Retina (tissue), 1 donor: ENCODE results near the gene POLG.

Experiments
- DNase-seq: peaks from one replicate; pipeline ENCODE4 v3.0.0-alpha.2; 2016

POLG gene

DNA sequence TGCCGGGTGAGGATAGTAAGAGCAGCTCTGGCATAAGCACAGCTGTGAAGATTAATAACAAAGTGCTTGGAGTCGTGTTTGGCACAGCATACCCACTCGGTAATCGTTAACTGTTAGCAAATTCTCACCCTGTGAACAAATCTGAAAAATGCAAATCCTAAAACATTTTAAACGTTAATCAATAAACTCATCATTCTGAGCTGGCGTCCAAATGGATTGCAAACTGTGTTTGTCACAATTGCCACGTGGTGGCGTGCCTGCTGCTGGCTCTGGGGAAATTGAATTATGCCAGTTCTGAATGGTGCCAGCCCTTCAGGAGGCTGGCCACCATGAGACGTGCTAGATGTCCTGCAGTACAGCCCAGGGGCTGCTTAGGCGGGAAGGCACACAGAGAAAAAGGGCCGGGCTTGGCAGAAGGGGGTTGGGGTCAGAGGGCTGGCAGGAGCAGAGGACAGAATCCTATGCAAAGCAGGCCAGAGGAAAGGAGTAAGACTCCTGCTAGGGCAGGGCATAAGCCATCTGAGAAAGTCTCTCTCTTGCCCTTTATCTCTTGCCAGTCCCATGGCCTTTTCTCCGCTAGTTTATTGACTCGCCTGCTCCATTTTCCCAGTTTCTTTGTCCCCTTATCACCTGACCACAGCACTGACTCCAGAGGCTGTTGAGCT, 22.1 kb upstream of the POLG start:
- DNase-seq, result peak; percentile 50

- no peak for DNase-seq
These were observed 19.4 kb upstream of the POLG start for GRCh38 chr15:89353991-89354390.

- DNase-seq, result no peak
These were observed 17.9 kb upstream of the POLG start for GRCh38 chr15:89352476-89352875.

DNA sequence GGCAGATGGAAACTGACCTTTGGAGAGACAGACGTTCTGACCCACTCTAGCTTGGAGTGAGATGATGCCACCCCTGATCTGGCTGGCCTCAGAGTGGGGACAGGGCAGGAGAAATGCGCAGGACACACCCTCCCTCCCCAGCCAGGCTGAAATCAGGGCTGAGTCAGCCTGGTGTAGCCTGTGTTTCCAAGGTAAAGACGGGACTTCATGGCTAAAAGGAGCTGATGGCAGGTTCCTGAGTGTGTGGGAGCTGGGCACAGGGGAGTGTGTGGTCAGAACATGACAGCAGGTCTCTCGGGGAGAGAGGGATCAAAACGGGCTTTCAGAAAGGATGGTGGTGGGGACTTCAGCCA, 14.6 kb upstream of the POLG start:
- DNase-seq, result no peak

GRCh38 chr15:89346516-89347231, 12.1 kb upstream of the POLG start:
- DNase-seq, result no peak

- DNase-seq, result no peak
These were observed 10.6 kb upstream of the POLG start for GRCh38 chr15:89345248-89345647.

DNA sequence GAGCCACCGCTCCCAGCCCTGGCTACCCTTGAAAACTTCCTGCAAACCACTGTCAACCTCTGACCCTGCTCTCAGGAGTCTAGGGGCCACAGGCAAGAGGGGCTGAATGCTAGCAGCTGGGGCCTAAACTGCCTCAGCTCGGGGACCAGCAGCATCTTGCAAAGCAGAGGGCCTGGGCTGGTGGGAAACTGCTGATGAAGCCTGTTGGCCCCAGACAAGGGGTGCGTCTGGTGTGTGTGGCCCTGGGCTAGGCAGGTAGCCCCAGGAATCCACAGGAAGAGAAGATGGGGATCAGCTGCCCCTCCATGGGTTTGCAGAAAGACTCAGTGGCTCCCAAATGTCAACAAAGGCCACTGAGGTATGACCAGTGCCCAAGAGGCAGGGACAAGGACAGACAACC, 8.2 kb upstream of the POLG start:
- no peak for DNase-seq

DNA sequence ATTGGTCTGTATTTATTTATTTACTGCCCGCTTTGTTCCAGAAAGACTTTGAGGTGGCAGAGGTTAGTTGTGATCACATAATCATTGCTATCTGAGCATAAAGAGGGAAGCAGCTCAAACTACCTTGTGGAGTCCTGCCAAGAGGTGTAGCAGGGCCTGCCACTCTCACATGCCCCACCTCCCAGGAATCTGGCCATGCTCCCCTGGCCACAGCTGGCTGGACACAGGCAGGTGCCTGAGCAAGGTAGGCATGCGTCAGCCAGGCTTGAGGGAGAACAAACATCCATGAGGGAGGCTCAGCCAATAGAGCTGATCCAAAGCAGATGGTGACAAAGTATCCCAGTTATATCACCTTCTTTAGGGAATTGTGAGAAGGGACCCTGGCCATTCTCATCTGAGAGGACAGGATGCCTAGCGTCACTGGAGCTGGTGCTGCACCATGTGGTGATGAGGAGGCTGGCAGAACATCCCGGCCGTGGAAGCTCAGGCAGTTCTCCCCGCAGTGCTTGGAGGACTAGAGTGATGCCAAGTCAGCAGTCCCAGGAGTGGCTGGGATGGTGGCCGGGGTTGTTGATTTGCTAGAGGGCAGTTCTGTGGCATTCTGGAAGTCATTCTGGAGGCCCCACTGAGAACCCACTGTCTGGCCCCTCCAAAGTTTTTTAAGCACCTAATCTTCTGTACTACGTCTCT, 6.8 kb upstream of the POLG start:
- no peak for DNase-seq

DNA sequence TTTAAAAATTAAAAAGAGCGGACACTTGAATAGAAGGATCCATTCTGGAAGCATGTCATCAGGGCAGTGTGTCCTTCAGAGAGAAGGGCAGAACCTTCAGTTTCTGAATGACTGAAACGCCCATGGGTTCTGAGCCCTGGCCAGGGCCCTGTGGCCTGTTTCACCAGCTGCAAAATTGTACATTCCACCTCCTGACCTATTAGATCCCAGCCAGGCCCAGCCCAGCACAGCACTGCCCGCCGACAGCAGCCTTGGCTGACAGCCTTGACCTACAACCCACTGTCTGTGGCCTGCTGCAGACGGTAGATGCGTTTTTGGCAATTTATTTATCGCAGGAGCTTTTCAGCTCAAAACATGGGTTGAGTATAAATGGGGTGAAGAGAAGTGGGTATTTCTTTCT, 5.9 kb upstream of the POLG start:
- DNase-seq, result no peak

GRCh38 chr15:89338036-89338435, 3.4 kb upstream of the POLG start:
- no peak for DNase-seq

GRCh38 chr15:89335298-89336041, 846 bp upstream of the POLG start:
- DNase-seq, result no peak

DNA sequence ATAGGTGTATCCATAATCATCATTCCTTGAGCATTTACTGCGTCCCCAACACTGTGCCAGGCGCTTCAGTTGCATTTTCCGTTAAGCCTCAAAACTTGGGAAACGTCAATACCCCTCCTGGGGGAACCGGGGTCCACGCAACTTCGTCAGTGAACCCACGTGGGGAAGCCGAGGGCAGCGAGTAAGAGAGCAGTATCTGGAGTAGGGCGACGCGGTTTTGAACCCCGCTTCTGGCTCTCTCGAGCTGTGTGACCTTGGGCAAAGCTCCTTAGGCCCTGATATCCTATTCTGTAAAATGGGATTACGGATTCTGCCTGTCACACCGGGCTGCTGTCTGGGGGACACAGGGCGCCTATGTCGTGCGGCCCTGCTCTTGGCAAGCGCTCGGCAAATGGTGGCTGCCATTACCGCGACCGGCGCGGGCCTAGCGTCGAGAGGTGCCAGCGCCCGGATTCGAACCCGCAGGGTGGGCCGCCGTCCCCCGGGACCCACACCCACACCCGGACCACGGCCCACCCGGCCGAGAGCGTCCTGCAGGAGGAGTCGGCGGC, 590 bp downstream of the POLG start:
- no peak for DNase-seq

DNA sequence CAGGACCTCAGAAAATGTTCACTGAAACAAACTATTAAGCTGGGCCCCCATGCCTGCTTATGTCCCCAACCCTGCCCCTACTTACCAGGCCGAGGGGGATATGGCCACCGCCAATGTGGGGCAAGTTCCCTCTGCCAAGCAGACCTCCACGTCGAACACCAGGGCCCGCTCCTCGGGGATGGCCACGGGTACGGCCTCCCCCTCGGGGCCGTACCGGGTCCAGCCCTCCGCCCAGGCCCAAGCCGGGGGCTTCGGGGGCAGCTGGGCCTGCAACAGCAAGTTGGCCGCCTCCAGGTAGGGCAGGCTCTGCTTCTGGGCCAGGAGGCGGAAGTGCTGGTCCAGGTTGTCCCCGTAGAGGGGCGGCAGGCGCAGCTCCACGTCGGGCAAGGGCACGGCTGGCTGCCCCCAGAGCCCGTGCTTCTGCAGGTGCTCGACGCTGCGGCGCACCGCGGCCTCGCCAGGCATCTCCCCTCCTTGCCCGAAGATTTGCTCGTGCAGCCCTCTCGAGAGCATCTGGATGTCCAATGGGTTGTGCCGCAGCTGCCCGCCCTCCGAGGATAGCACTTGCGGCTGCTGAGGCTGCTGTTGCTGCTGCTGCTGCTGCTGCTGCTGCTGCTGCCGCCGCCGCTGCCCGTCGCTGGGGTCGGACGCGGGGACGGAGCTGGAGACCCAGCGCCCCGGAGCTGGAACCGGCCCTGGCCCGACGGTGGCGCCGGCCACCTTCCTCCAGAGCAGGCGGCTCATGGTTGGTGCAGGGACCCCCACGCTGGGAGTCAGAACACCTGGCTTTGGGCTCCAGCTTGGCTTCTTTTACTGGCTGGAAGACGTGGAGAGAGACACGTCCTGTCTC, 1.4 kb downstream of the POLG start:
- no peak for DNase-seq

- no peak for DNase-seq
These were observed 2.2 kb downstream of the POLG start for GRCh38 chr15:89332446-89332845.

GRCh38 chr15:89330881-89331595, 3.6 kb downstream of the POLG start:
- DNase-seq, result no peak

DNA sequence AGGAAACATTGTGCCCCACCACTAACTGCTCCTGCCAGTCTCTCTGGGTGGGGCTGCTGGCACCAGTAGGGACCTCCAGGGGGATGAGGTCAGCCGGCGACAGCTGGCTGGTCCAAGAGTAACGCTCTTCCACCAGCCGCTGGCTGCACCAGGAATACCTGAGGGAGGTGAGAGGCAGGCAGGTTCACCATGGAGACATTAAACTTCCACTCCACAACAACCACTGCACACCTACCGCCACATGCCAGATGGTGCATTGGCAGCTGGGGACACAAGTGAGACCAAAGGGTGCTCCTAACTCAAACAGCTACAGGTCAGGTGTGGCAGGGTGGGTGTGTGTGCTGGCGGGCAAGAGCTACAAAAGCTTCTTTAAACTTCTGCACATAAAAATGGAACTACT, 4.5 kb downstream of the POLG start:
- DNase-seq, result no peak

GRCh38 chr15:89329329-89330084, 5.1 kb downstream of the POLG start:
- DNase-seq, result no peak

GRCh38 chr15:89328398-89329254, 6.0 kb downstream of the POLG start:
- no peak for DNase-seq

- no peak for DNase-seq
These were observed 7.5 kb downstream of the POLG start for GRCh38 chr15:89327113-89327512.

DNA sequence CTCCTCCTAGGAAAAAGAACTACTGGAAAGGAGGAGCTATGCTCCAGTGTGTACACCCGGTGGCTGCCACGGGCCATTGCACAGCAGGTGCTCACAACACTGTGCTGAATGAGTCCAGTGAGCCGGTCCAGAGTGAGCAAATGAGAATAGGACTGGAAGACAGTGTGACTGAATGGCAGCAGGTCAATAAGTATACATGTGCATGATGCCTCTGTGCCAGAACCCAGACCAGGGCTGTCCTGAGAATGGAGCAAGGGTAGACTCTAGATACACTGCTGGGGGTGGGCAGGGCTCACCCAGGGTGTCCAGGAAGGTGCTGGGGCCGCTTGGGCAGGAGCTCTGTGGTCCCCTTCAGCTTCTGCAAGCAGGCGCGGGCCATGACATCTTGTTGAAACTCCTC, 8.3 kb downstream of the POLG start:
- no peak for DNase-seq
